ENCODE results near the gene DTX3L.
A peak's percentile ranks its signal among the peaks of the same experiment; 100 is the strongest.

DTX3L gene

GRCh38 chr3:122564155-122564912, at the start of gene DTX3L, which contains the start of gene PARP9:
DTX3L (plus strand) TSS chr3:122564338; CDS start chr3:122564427, 89 bp downstream.
PARP9 (minus strand) TSS chr3:122564300; CDS start chr3:122559620, 4,680 bp downstream.
- DNase-seq (ENCODE audit: low read depth) = peak; percentile 60

- no peak for DNase-seq (ENCODE audit: low read depth)
Observed at GRCh38 chr3:122515020-122515468, 49.1 kb upstream of the DTX3L start.

- DNase-seq (ENCODE audit: low read depth) = no peak
Observed at GRCh38 chr3:122515870-122516269, 48.3 kb upstream of the DTX3L start.

GRCh38 chr3:122516846-122517360, 47.2 kb upstream of the DTX3L start:
- no peak for DNase-seq (ENCODE audit: low read depth)

- no peak for DNase-seq (ENCODE audit: low read depth)
Observed at GRCh38 chr3:122519693-122520092, 44.4 kb upstream of the DTX3L start.

- no peak for DNase-seq (ENCODE audit: low read depth)
Observed at GRCh38 chr3:122520861-122521260, 43.3 kb upstream of the DTX3L start.

- DNase-seq (ENCODE audit: low read depth) = no peak
Observed at GRCh38 chr3:122523317-122523716, 40.8 kb upstream of the DTX3L start.

- DNase-seq (ENCODE audit: low read depth) = no peak
Observed at GRCh38 chr3:122530164-122530563, 34.0 kb upstream of the DTX3L start.

- DNase-seq (ENCODE audit: low read depth) = no peak
Observed at GRCh38 chr3:122533480-122533879, 30.7 kb upstream of the DTX3L start.

GRCh38 chr3:122533931-122534334, 30.2 kb upstream of the DTX3L start:
- DNase-seq (ENCODE audit: low read depth) = no peak

- DNase-seq (ENCODE audit: low read depth) = no peak
Observed at GRCh38 chr3:122535964-122536631, 28.0 kb upstream of the DTX3L start.

- DNase-seq (ENCODE audit: low read depth) = no peak
Observed at GRCh38 chr3:122536632-122537001, 27.5 kb upstream of the DTX3L start.

GRCh38 chr3:122538956-122539490, 25.1 kb upstream of the DTX3L start:
- DNase-seq (ENCODE audit: low read depth) = no peak

- DNase-seq (ENCODE audit: low read depth) = no peak
Observed at GRCh38 chr3:122546151-122546550, 18.0 kb upstream of the DTX3L start.

- no peak for DNase-seq (ENCODE audit: low read depth)
Observed at GRCh38 chr3:122548076-122548475, 16.1 kb upstream of the DTX3L start.

- DNase-seq (ENCODE audit: low read depth) = no peak
Observed at GRCh38 chr3:122548619-122549018, 15.5 kb upstream of the DTX3L start.

GRCh38 chr3:122553171-122553570, 11.0 kb upstream of the DTX3L start:
- no peak for DNase-seq (ENCODE audit: low read depth)

- DNase-seq (ENCODE audit: low read depth) = no peak
Observed at GRCh38 chr3:122555275-122556071, 8.7 kb upstream of the DTX3L start.

GRCh38 chr3:122557356-122557755, 6.8 kb upstream of the DTX3L start:
- DNase-seq (ENCODE audit: low read depth) = no peak

GRCh38 chr3:122558605-122559004, 5.5 kb upstream of the DTX3L start:
- no peak for DNase-seq (ENCODE audit: low read depth)

- no peak for DNase-seq (ENCODE audit: low read depth)
Observed at GRCh38 chr3:122559906-122560305, 4.2 kb upstream of the DTX3L start.

- DNase-seq (ENCODE audit: low read depth) = peak; percentile 48
Observed at GRCh38 chr3:122560680-122561079, 3.5 kb upstream of the DTX3L start.

All from activated gamma-delta T cell treated with anti-CD3 and anti-CD28 coated beads, Interleukin-2, amount 50 U/mL, for 16 hours (primary cell).